Activated CD4-positive, alpha-beta memory T cell treated with anti-CD3 and anti-CD28 coated beads for 36 hours (primary cell): ENCODE measurements around the gene ACBD7. TPM values are rescaled to one million over a fixed set of nuclear protein-coding genes. Genes with fewer than 3 reads are reported as not detected.

ENCODE experiments used
- CTCF ChIA-PET: fragments of 350-600 bp; sonication (Branson Sonifier 250); formaldehyde crosslinking; loops from one replicate; lab custom pipeline; 2021; ENCODE audit warnings: antibody characterized with exemption, inconsistent platforms; lab: Charles Lee
- POLR2A ChIA-PET: fragments of 350-600 bp; sonication (Branson Sonifier 250); formaldehyde crosslinking; loops from one replicate; lab custom pipeline; 2021; ENCODE audit warnings: antibody characterized with exemption; lab: Charles Lee
- DNase-seq: peaks from one replicate; pipeline ENCODE4 v3.0.0-alpha.2; 2020
- H3K27ac Mint-ChIP-seq: one replicate; pipeline ENCODE4 v1.8.0; 2021; ENCODE audit warnings: mixed read lengths
- H3K27me3 Mint-ChIP-seq: one replicate; pipeline ENCODE4 v1.8.0; 2021; ENCODE audit warnings: mixed read lengths
- H3K36me3 Mint-ChIP-seq: one replicate; pipeline ENCODE4 v1.8.0; 2021; ENCODE audit warnings: mixed read lengths
- H3K4me1 Mint-ChIP-seq: one replicate; pipeline ENCODE4 v1.8.0; 2021; ENCODE audit warnings: low read depth, mixed read lengths
- H3K4me3 Mint-ChIP-seq: one replicate; pipeline ENCODE4 v1.8.0; 2021; ENCODE audit warnings: mild to moderate bottlenecking, mixed read lengths
- H3K9me3 Mint-ChIP-seq: one replicate; pipeline ENCODE4 v1.8.0; 2021; ENCODE audit warnings: mixed read lengths
- intact Hi-C: fragments of 100-400 bp; cut with micrococcal nuclease; formaldehyde crosslinking; loops from one replicate; pipeline ENCODE4 v1.15.1; 2023
- total RNA-seq, 2 experiments: library from RNA; stranded (reverse); gene quantifications; one replicate each; pipeline ENCODE4 v1.2.3, GENCODE V29; 2021

The ACBD7 gene
- total RNA-seq, 2 experiments from 2014 or later: 1.7 to 1.9 TPM

- Mint-ChIP-seq H3K36me3 (peaks cover 33% of the 10 kb centered on the region), H3K4me3 (no peak overlapping the region), H3K27me3 (no peaks in the 10 kb centered on the region), H3K4me1 (peaks cover 32% of the 10 kb centered on the region), H3K27ac (no peak overlapping the region), H3K9me3 (no peaks in the 10 kb centered on the region)
- POLR2A ChIA-PET: no interaction called here
- intact Hi-C loops: loop anchor here (10.0 kb wide), 1 partner anchor 254 kb away; the partner anchor contains the start of gene FAM171A1
- CTCF ChIA-PET: interaction anchor here (5.1 kb wide), 1 partner anchor 14 kb away, joined by 23 read pairs; no protein-coding TSS in a partner anchor
- DNase-seq: no peak
These were observed 31.9 kb upstream of the ACBD7 start for GRCh38 chr10:15120523-15120922.

GRCh38 chr10:15118615-15119014 lies 30.0 kb upstream of the ACBD7 start:
- H3K9me3 Mint-ChIP-seq: no peaks in the 10 kb centered on the region
- intact Hi-C loops: no loop called here
- peaks cover 29% of the 10 kb centered on the region for H3K36me3 Mint-ChIP-seq
- no peak overlapping the region for H3K27ac Mint-ChIP-seq
- H3K4me1 Mint-ChIP-seq: peaks cover 18% of the 10 kb centered on the region
- DNase-seq: no peak
- ChIA-PET CTCF (no interaction called here), POLR2A (no interaction called here)
- H3K4me3 Mint-ChIP-seq: no peak overlapping the region
- H3K27me3 Mint-ChIP-seq: no peaks in the 10 kb centered on the region

- intact Hi-C loops: no loop called here
- H3K27ac Mint-ChIP-seq: no peak overlapping the region
- H3K4me3 Mint-ChIP-seq: no peak overlapping the region
- CTCF ChIA-PET: interaction anchor here (1.0 kb wide), 1 partner anchor 579 kb away, joined by 5 read pairs; no protein-coding TSS in a partner anchor
- H3K4me1 Mint-ChIP-seq: peaks cover 6% of the 10 kb centered on the region
- POLR2A ChIA-PET: no interaction called here
- no peaks in the 10 kb centered on the region for H3K9me3 Mint-ChIP-seq
- no peaks in the 10 kb centered on the region for H3K27me3 Mint-ChIP-seq
- no peak for DNase-seq
- peaks cover 33% of the 10 kb centered on the region for H3K36me3 Mint-ChIP-seq
These were observed 27.6 kb upstream of the ACBD7 start for GRCh38 chr10:15116225-15116624.

GRCh38 chr10:15113766-15114165 lies 25.2 kb upstream of the ACBD7 start:
- Mint-ChIP-seq H3K36me3 (peaks cover 24% of the 10 kb centered on the region), H3K4me1 (peaks cover 6% of the 10 kb centered on the region), H3K27me3 (no peaks in the 10 kb centered on the region), H3K9me3 (no peaks in the 10 kb centered on the region), H3K27ac (no peak overlapping the region), H3K4me3 (no peak overlapping the region)
- no peak for DNase-seq
- POLR2A ChIA-PET: no interaction called here
- CTCF ChIA-PET: interaction anchor here (0.8 to 1.4 kb wide), 4 partner anchors 8 to 67 kb away, joined by 3 to 7 read pairs (median 3); partner anchors contain the start of gene RPP38
- intact Hi-C loops: no loop called here

- CTCF ChIA-PET: no interaction called here
- Mint-ChIP-seq H3K27ac (peak overlapping the region; percentile 28), H3K4me1 (peaks cover 6% of the 10 kb centered on the region), H3K4me3 (no peak overlapping the region), H3K36me3 (peaks cover 26% of the 10 kb centered on the region), H3K9me3 (no peaks in the 10 kb centered on the region), H3K27me3 (no peaks in the 10 kb centered on the region)
- DNase-seq: peak; percentile 30
- intact Hi-C loops: no loop called here
- POLR2A ChIA-PET: no interaction called here
These were observed 24.1 kb upstream of the ACBD7 start for GRCh38 chr10:15112657-15113056.

- Mint-ChIP-seq H3K27ac (peak overlapping the region; percentile 51), H3K9me3 (no peaks in the 10 kb centered on the region), H3K27me3 (no peaks in the 10 kb centered on the region), H3K4me3 (no peak overlapping the region), H3K36me3 (peaks cover 38% of the 10 kb centered on the region), H3K4me1 (peaks cover 10% of the 10 kb centered on the region)
- DNase-seq: peak; percentile 79
- ChIA-PET CTCF (interaction anchor here (0.9 to 2.8 kb wide), 21 partner anchors 9 to 563 kb away, joined by 3 to 23 read pairs (median 4); partner anchors contain the start of genes FAM171A1, NMT2 and RPP38), POLR2A (no interaction called here)
- intact Hi-C loops: loop anchor here (1.0 kb wide), 1 partner anchor 115 kb away; no protein-coding TSS in a partner anchor
These were observed 17.9 kb upstream of the ACBD7 start for GRCh38 chr10:15106352-15107013.

GRCh38 chr10:15103513-15103912 lies 14.9 kb upstream of the ACBD7 start:
- H3K27me3 Mint-ChIP-seq: no peaks in the 10 kb centered on the region
- H3K36me3 Mint-ChIP-seq: peaks cover 40% of the 10 kb centered on the region
- intact Hi-C loops: no loop called here
- H3K4me3 Mint-ChIP-seq: no peak overlapping the region
- ChIA-PET CTCF (interaction anchor here (1.6 kb wide), 1 partner anchor 20 kb away, joined by 4 read pairs; no protein-coding TSS in a partner anchor), POLR2A (no interaction called here)
- H3K27ac Mint-ChIP-seq: peak overlapping the region; percentile 23
- no peaks in the 10 kb centered on the region for H3K9me3 Mint-ChIP-seq
- peaks cover 29% of the 10 kb centered on the region for H3K4me1 Mint-ChIP-seq
- DNase-seq: no peak

- intact Hi-C loops: loop anchor here (10.0 kb wide), 1 partner anchor 595 kb away; no protein-coding TSS in a partner anchor
- Mint-ChIP-seq H3K4me3 (no peak overlapping the region), H3K27me3 (no peaks in the 10 kb centered on the region), H3K36me3 (peaks cover 32% of the 10 kb centered on the region), H3K9me3 (no peaks in the 10 kb centered on the region), H3K27ac (no peak overlapping the region), H3K4me1 (peaks cover 29% of the 10 kb centered on the region)
- CTCF ChIA-PET: interaction anchor here (0.9 kb wide), 2 partner anchors 22 to 128 kb away, joined by 5 read pairs; no protein-coding TSS in a partner anchor
- no peak for DNase-seq
- POLR2A ChIA-PET: no interaction called here
These were observed 11.3 kb upstream of the ACBD7 start for GRCh38 chr10:15099886-15100285.

- ChIA-PET CTCF (interaction anchor here (0.9 to 1.0 kb wide), 2 partner anchors 9 to 17 kb away, joined by 3 read pairs; no protein-coding TSS in a partner anchor), POLR2A (interaction anchor here (0.6 to 1.3 kb wide), 3 partner anchors 11 to 30 kb away, joined by 4 to 10 read pairs (median 5); no protein-coding TSS in a partner anchor)
- peaks cover 18% of the 10 kb centered on the region for H3K36me3 Mint-ChIP-seq
- no peaks in the 10 kb centered on the region for H3K27me3 Mint-ChIP-seq
- H3K4me1 Mint-ChIP-seq: peaks cover 29% of the 10 kb centered on the region
- peak; percentile 97 for DNase-seq
- H3K4me3 Mint-ChIP-seq: peak within 1 kb of the TSS; percentile 94
- intact Hi-C loops: loop anchor here (1.0 to 10.0 kb wide), 7 partner anchors 26 to 592 kb away; partner anchors contain the start of genes DCLRE1C, MEIG1 and SUV39H2
- H3K27ac Mint-ChIP-seq: peak within 1 kb of the TSS; percentile 94
- H3K9me3 Mint-ChIP-seq: no peaks in the 10 kb centered on the region
These were observed 8.6 kb upstream of the ACBD7 start, which contains the start of gene RPP38 for GRCh38 chr10:15097011-15097812. Gene RPP38 (plus strand): TSS chr10:15097355. CDS start chr10:15103315, 5,960 bp downstream.

GRCh38 chr10:15096661-15097010 lies 8.1 kb upstream of the ACBD7 start:
- ChIA-PET POLR2A (no interaction called here), CTCF (no interaction called here)
- H3K27ac Mint-ChIP-seq: no peak overlapping the region
- H3K36me3 Mint-ChIP-seq: peaks cover 14% of the 10 kb centered on the region
- H3K27me3 Mint-ChIP-seq: no peaks in the 10 kb centered on the region
- no peak for DNase-seq
- intact Hi-C loops: loop anchor here (1.0 to 10.0 kb wide), 7 partner anchors 27 to 592 kb away; partner anchors contain the start of genes DCLRE1C, MEIG1 and SUV39H2
- peak overlapping the region; percentile 94 for H3K4me3 Mint-ChIP-seq
- H3K9me3 Mint-ChIP-seq: no peaks in the 10 kb centered on the region
- H3K4me1 Mint-ChIP-seq: peaks cover 26% of the 10 kb centered on the region

- no peak overlapping the region for H3K4me3 Mint-ChIP-seq
- POLR2A ChIA-PET: no interaction called here
- no peaks in the 10 kb centered on the region for H3K27me3 Mint-ChIP-seq
- intact Hi-C loops: loop anchor here (10.0 kb wide), 1 partner anchor 588 kb away; no protein-coding TSS in a partner anchor
- CTCF ChIA-PET: interaction anchor here (0.6 kb wide), 1 partner anchor 132 kb away, joined by 3 read pairs; no protein-coding TSS in a partner anchor
- H3K36me3 Mint-ChIP-seq: peaks cover 5% of the 10 kb centered on the region
- no peak overlapping the region for H3K27ac Mint-ChIP-seq
- no peaks in the 10 kb centered on the region for H3K9me3 Mint-ChIP-seq
- peaks cover 7% of the 10 kb centered on the region for H3K4me1 Mint-ChIP-seq
- DNase-seq: no peak
These were observed 4.4 kb upstream of the ACBD7 start for GRCh38 chr10:15092855-15093408.
